ENCODE results near the gene PERM1. TPM values are rescaled to one million over a fixed set of nuclear protein-coding genes. Genes with fewer than 3 reads are reported as not detected.

PERM1 gene
- total and polyA plus RNA-seq, 9 of the 15 experiments (the other 6 are each of a cell fraction or from before 2014, with no cell fraction given) = not detected

DNA sequence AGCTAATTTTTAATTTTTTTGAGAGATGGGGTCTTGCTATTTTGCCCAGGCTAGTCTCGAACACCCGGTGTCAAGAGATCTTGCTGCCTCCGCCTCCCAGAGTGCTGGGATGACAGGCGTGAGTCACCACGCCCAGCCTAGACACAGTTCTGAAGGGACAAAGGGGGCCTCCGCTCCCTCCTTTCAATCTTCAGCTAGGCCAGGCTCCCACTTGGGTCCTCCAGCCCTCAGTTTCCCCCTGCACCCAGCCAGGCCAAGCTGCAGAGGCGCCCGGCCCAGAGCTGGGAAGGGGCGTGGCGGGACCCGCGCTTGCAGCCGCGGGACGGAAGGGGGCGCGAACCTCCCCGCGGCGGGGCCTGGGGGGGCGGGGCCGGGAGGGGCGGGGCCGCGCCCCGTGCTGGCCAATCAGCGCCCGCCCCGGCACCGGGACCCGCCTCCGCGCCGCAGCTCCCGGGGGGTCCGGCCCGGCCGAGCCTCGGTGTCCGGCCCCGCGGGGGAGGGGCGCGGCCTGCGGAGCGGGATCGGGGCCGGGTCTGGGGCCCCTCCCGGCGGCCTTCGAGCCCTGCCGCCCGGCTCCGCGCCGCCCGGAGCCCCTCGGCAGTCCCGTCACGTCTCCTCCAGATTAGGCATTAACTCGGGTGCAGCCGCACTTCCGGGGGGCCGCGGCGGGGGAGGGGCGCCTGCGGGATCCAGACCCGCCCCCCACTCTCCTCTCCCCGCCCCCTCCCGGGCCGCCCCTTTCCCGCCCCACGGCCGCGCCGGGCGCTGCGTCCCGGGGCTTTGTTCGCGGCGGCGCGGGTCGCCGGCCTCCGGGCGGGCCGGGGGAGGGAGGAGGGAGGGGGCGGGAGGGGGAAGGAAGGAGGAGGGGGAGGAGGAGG is 37.5 kb upstream of the PERM1 start (continued):
- TF ChIP-seq, protein P1, sequence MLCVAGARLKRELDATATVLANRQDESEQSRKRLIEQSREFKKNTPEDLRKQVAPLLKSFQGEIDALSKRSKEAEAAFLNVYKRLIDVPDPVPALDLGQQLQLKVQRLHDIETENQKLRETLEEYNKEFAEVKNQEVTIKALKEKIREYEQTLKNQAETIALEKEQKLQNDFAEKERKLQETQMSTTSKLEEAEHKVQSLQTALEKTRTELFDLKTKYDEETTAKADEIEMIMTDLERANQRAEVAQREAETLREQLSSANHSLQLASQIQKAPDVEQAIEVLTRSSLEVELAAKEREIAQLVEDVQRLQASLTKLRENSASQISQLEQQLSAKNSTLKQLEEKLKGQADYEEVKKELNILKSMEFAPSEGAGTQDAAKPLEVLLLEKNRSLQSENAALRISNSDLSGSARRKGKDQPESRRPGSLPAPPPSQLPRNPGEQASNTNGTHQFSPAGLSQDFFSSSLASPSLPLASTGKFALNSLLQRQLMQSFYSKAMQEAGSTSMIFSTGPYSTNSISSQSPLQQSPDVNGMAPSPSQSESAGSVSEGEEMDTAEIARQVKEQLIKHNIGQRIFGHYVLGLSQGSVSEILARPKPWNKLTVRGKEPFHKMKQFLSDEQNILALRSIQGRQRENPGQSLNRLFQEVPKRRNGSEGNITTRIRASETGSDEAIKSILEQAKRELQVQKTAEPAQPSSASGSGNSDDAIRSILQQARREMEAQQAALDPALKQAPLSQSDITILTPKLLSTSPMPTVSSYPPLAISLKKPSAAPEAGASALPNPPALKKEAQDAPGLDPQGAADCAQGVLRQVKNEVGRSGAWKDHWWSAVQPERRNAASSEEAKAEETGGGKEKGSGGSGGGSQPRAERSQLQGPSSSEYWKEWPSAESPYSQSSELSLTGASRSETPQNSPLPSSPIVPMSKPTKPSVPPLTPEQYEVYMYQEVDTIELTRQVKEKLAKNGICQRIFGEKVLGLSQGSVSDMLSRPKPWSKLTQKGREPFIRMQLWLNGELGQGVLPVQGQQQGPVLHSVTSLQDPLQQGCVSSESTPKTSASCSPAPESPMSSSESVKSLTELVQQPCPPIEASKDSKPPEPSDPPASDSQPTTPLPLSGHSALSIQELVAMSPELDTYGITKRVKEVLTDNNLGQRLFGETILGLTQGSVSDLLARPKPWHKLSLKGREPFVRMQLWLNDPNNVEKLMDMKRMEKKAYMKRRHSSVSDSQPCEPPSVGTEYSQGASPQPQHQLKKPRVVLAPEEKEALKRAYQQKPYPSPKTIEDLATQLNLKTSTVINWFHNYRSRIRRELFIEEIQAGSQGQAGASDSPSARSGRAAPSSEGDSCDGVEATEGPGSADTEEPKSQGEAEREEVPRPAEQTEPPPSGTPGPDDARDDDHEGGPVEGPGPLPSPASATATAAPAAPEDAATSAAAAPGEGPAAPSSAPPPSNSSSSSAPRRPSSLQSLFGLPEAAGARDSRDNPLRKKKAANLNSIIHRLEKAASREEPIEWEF (CRISPR knock-in tag; IDR thresholded peaks at IDR 0.05) = no peak
- TF ChIP-seq MEF2D (tag; conservative IDR thresholded peaks at IDR 0.05; ENCODE audit: low read depth) = no peak
- no peak for TF ChIP-seq MECOM (CRISPR knock-in tag; IDR thresholded peaks at IDR 0.05)
- TF ChIP-seq, protein P2, sequence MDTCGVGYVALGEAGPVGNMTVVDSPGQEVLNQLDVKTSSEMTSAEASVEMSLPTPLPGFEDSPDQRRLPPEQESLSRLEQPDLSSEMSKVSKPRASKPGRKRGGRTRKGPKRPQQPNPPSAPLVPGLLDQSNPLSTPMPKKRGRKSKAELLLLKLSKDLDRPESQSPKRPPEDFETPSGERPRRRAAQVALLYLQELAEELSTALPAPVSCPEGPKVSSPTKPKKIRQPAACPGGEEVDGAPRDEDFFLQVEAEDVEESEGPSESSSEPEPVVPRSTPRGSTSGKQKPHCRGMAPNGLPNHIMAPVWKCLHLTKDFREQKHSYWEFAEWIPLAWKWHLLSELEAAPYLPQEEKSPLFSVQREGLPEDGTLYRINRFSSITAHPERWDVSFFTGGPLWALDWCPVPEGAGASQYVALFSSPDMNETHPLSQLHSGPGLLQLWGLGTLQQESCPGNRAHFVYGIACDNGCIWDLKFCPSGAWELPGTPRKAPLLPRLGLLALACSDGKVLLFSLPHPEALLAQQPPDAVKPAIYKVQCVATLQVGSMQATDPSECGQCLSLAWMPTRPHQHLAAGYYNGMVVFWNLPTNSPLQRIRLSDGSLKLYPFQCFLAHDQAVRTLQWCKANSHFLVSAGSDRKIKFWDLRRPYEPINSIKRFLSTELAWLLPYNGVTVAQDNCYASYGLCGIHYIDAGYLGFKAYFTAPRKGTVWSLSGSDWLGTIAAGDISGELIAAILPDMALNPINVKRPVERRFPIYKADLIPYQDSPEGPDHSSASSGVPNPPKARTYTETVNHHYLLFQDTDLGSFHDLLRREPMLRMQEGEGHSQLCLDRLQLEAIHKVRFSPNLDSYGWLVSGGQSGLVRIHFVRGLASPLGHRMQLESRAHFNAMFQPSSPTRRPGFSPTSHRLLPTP (IDR thresholded peaks at IDR 0.05; ENCODE audit: borderline replicate concordance, extremely low read depth, insufficient read length) = no peak
- TF ChIP-seq, protein P3, sequence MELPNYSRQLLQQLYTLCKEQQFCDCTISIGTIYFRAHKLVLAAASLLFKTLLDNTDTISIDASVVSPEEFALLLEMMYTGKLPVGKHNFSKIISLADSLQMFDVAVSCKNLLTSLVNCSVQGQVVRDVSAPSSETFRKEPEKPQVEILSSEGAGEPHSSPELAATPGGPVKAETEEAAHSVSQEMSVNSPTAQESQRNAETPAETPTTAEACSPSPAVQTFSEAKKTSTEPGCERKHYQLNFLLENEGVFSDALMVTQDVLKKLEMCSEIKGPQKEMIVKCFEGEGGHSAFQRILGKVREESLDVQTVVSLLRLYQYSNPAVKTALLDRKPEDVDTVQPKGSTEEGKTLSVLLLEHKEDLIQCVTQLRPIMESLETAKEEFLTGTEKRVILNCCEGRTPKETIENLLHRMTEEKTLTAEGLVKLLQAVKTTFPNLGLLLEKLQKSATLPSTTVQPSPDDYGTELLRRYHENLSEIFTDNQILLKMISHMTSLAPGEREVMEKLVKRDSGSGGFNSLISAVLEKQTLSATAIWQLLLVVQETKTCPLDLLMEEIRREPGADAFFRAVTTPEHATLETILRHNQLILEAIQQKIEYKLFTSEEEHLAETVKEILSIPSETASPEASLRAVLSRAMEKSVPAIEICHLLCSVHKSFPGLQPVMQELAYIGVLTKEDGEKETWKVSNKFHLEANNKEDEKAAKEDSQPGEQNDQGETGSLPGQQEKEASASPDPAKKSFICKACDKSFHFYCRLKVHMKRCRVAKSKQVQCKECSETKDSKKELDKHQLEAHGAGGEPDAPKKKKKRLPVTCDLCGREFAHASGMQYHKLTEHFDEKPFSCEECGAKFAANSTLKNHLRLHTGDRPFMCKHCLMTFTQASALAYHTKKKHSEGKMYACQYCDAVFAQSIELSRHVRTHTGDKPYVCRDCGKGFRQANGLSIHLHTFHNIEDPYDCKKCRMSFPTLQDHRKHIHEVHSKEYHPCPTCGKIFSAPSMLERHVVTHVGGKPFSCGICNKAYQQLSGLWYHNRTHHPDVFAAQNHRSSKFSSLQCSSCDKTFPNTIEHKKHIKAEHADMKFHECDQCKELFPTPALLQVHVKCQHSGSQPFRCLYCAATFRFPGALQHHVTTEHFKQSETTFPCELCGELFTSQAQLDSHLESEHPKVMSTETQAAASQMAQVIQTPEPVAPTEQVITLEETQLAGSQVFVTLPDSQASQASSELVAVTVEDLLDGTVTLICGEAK (IDR thresholded peaks at IDR 0.05) = no peak
- TF ChIP-seq, protein P3 (CRISPR knock-in tag; IDR thresholded peaks at IDR 0.05) = no peak
- no peak for TF ChIP-seq TSC22D4 (tag; IDR thresholded peaks at IDR 0.05)
- TF ChIP-seq ZFP1 (CRISPR knock-in tag; IDR thresholded peaks at IDR 0.05) = no peak

Data from K562 (cell line).